IMR-90 (cell line): Measurements from ENCODE around the gene GANC. TPM values are rescaled to one million over a fixed set of nuclear protein-coding genes. Genes with fewer than 3 reads are reported as not detected.
A peak's percentile ranks its signal among the peaks of the same experiment; 100 is the strongest.

Source experiments
- ATAC-seq: fragments of 200-7000 bp; cut with Tn5 transposase; 2 replicates; pipeline ENCODE4 v1.9.1; 2020; ENCODE audit warnings: low read depth, mild to moderate bottlenecking, moderate library complexity
- BruUV-seq: library from RNA; stranded (reverse); fragments of 400-500 nt; replicated peaks from 2 replicates; lab custom pipeline; 2021; lab: Mats Ljungman, UMichigan
- CTCF ChIA-PET: fragments of 300-600 bp; formaldehyde crosslinking; extraction: SDS; loops from one replicate; lab custom pipeline; 2021; ENCODE audit warnings: antibody characterized with exemption; lab: Yijun Ruan, JAX
- POLR2A ChIA-PET: fragments of 300-600 bp; sonication (Branson Sonifier 250); formaldehyde crosslinking; loops from one replicate; lab custom pipeline; 2022; ENCODE audit warnings: antibody characterized with exemption; ENCODE audit not compliant: unreplicated experiment; lab: Charles Lee
- DNase-seq: peaks from one replicate; pipeline ENCODE4 v3.0.0; 2013
- H2AFZ ChIP-seq: replicated peaks from 2 replicates; pipeline ENCODE3; 2013; ENCODE audit warnings: low read length, mild to moderate bottlenecking; ENCODE audit not compliant: poor library complexity
- H2AK5ac ChIP-seq: 2 replicates; pipeline ENCODE4 v1.6.1; 2013; ENCODE audit warnings: low read depth, low read length, inconsistent platforms
- H2AK9ac ChIP-seq: replicated peaks from 2 replicates; pipeline ENCODE3; 2013; ENCODE audit warnings: mild to moderate bottlenecking, low read depth, low read length, moderate library complexity; ENCODE audit not compliant: poor library complexity
- H2BK120ac ChIP-seq: 2 replicates; pipeline ENCODE4 v1.6.1; 2013; ENCODE audit warnings: low read depth, low read length, inconsistent platforms
- H2BK15ac ChIP-seq: 3 replicates; pipeline ENCODE4 v1.6.1; 2013; ENCODE audit warnings: low read depth, low read length, inconsistent platforms
- H2BK20ac ChIP-seq: 2 replicates; pipeline ENCODE4 v1.6.1; 2013; ENCODE audit warnings: low read depth, mild to moderate bottlenecking, inconsistent platforms, low read length, moderate library complexity
- H2BK5ac ChIP-seq: 2 replicates; pipeline ENCODE4 v1.6.1; 2013; ENCODE audit warnings: mild to moderate bottlenecking, low read depth, low read length, inconsistent platforms; ENCODE audit not compliant: poor library complexity, severe bottlenecking
- H3K14ac ChIP-seq: replicated peaks from 2 replicates; pipeline ENCODE4 v1.6.1; 2013; ENCODE audit warnings: low read depth, low read length, inconsistent platforms
- H3K18ac ChIP-seq: 2 replicates; pipeline ENCODE4 v1.6.1; 2013; ENCODE audit warnings: low read depth, low read length, control low read depth
- H3K23ac ChIP-seq: 2 replicates; pipeline ENCODE4 v1.6.1; 2013; ENCODE audit warnings: low read depth, low read length, inconsistent platforms
- H3K27ac ChIP-seq: 2 replicates; pipeline ENCODE4 v1.5.1; 2013; ENCODE audit warnings: mild to moderate bottlenecking, control low read depth, low read length; ENCODE audit not compliant: insufficient read depth
- H3K27me3 ChIP-seq: 2 replicates; pipeline ENCODE4 v1.6.1; 2013; ENCODE audit warnings: low read length; ENCODE audit not compliant: control insufficient read depth, insufficient read depth
- H3K36me3 ChIP-seq: 2 replicates; pipeline ENCODE4 v1.6.1; 2013; ENCODE audit warnings: low read length, mixed read lengths; ENCODE audit not compliant: control insufficient read depth, insufficient read depth
- H3K4ac ChIP-seq: 2 replicates; pipeline ENCODE4 v1.6.1; 2013; ENCODE audit warnings: low read depth, low read length, inconsistent platforms
- H3K4me1 ChIP-seq: 2 replicates; pipeline ENCODE4 v1.6.1; 2013; ENCODE audit warnings: low read length, mixed read lengths; ENCODE audit not compliant: control insufficient read depth, insufficient read depth
- H3K4me2 ChIP-seq: 2 replicates; pipeline ENCODE4 v1.6.1; 2013; ENCODE audit warnings: low read depth, mild to moderate bottlenecking, control low read depth, low read length, moderate library complexity
- H3K4me3 ChIP-seq: 2 replicates; pipeline ENCODE4 v1.5.1; 2013; ENCODE audit warnings: low read depth, mild to moderate bottlenecking, control low read depth, low read length, moderate library complexity; ENCODE audit not compliant: insufficient read depth
- H3K56ac ChIP-seq: 2 replicates; pipeline ENCODE4 v1.6.1; 2013; ENCODE audit warnings: low read length, inconsistent platforms; ENCODE audit not compliant: insufficient read depth; ENCODE audit errors: extremely low read depth
- H3K79me1 ChIP-seq, 2 experiments: 2 replicates each; pipeline ENCODE4 v1.6.1; 2013; ENCODE audit warnings: low read length in 2 of 2, inconsistent platforms in 1 of 2, low read depth in 1 of 2
- H3K9ac ChIP-seq: 2 replicates; pipeline ENCODE4 v1.6.1; 2013; ENCODE audit warnings: low read depth, low read length, control low read depth
- H3K9me1 ChIP-seq: 2 replicates; pipeline ENCODE4 v1.6.1; 2013; ENCODE audit warnings: low read length, inconsistent platforms; ENCODE audit not compliant: insufficient read depth
- H3K9me3 ChIP-seq: 2 replicates; pipeline ENCODE4 v1.6.1; 2013; ENCODE audit warnings: low read length; ENCODE audit not compliant: control insufficient read depth, insufficient read depth
- H4K20me1 ChIP-seq: 2 replicates; pipeline ENCODE4 v1.6.1; 2013; ENCODE audit warnings: low read length, inconsistent platforms; ENCODE audit not compliant: insufficient read depth
- H4K5ac ChIP-seq: 2 replicates; pipeline ENCODE4 v1.6.1; 2013; ENCODE audit warnings: mild to moderate bottlenecking, low read depth, low read length, control low read depth
- H4K8ac ChIP-seq, 2 experiments: 2 replicates each; pipeline ENCODE4 v1.6.1; 2013; ENCODE audit warnings: low read depth in 2 of 2, low read length in 2 of 2, control low read depth in 1 of 2, inconsistent platforms in 1 of 2
- H4K91ac ChIP-seq: 2 replicates; pipeline ENCODE4 v1.6.1; 2013; ENCODE audit warnings: low read depth, low read length, inconsistent platforms; ENCODE audit not compliant: insufficient read depth
- BHLHE40 ChIP-seq: fragments of 150-350 bp; IDR thresholded peaks from 2 replicates; pipeline ENCODE4 v1.6.1; 2016; ENCODE audit warnings: mild to moderate bottlenecking, low read depth, low read length
- CEBPB ChIP-seq: IDR thresholded peaks from 2 replicates; pipeline ENCODE4 v1.6.1; 2012; ENCODE audit warnings: low read depth, low read length, improper control_type of control experiment
- FOS ChIP-seq: fragments of 150-350 bp; IDR thresholded peaks from 2 replicates; pipeline ENCODE4 v1.6.1; 2016; ENCODE audit warnings: low read depth, low read length
- MAZ ChIP-seq: IDR thresholded peaks from 2 replicates; pipeline ENCODE4 v1.6.1; 2012; ENCODE audit warnings: low read depth, mild to moderate bottlenecking, low read length, improper control_type of control experiment, moderate library complexity, borderline replicate concordance
- NFE2L2 ChIP-seq: fragments of 150-350 bp; IDR thresholded peaks from 2 replicates; pipeline ENCODE4 v1.6.1; 2016; ENCODE audit warnings: low read depth, mild to moderate bottlenecking, low read length
- POLR2A ChIP-seq: IDR thresholded peaks from 2 replicates; pipeline ENCODE4 v1.6.1; 2012; ENCODE audit warnings: mild to moderate bottlenecking, low read depth, low read length
- RAD21 ChIP-seq: IDR thresholded peaks from 2 replicates; pipeline ENCODE4 v1.6.1; 2012; ENCODE audit warnings: low read length, improper control_type of control experiment
- RCOR1 ChIP-seq: IDR thresholded peaks from 2 replicates; pipeline ENCODE4 v1.6.1; 2012; ENCODE audit warnings: mild to moderate bottlenecking, low read length, improper control_type of control experiment; ENCODE audit not compliant: insufficient replicate concordance
- RFX5 ChIP-seq: IDR thresholded peaks from 2 replicates; pipeline ENCODE4 v1.8.0; 2012; ENCODE audit warnings: low read depth, mild to moderate bottlenecking, low read length, moderate library complexity
- SMC3 ChIP-seq: fragments of 150-350 bp; IDR thresholded peaks from 2 replicates; pipeline ENCODE4 v1.6.1; 2016; ENCODE audit warnings: low read depth, mild to moderate bottlenecking, antibody characterized with exemption, low read length, moderate library complexity
- whole genome bisulfite sequencing, 2 experiments: methylation state at CpG; one replicate each; pipeline versions ENCODE4 v1.1.5 to v1.1.7; 2013; ENCODE audit warnings: missing lambda C conversion rate in 2 of 2; ENCODE audit not compliant: insufficient read length in 1 of 2; ENCODE audit errors: extremely low coverage in 2 of 2; 5-methylcytosine and 5-hydroxymethylcytosine counted together
- dilution Hi-C: fragments of 300-500 bp; cut with HindIII; formaldehyde crosslinking; loops from one replicate; pipeline ENCODE4 v1.14.3; 2018; ENCODE audit warnings: low sequenced_read_pairs; ENCODE audit not compliant: unreplicated experiment
- in situ Hi-C: fragments of 300-500 bp; cut with MboI; formaldehyde crosslinking; loops from 3 replicates; pipeline ENCODE4 v1.14.3; 2019; ENCODE audit warnings: low sequenced_read_pairs, inconsistent platforms, mixed read lengths
- intact Hi-C: fragments of 100-400 bp; cut with micrococcal nuclease; formaldehyde crosslinking; loops from 2 replicates; pipeline ENCODE4 v1.10.0; 2022
- polyA plus RNA-seq, 3 experiments: library from polyadenylated mRNA; depleted of rRNA; stranded (reverse); fragments of >200 nt; gene quantifications; 2 replicates each; pipeline ENCODE4 v1.2.3, GENCODE V29; 2012; ENCODE audit warnings: low replicate concordance in 1 of 3
- total RNA-seq: library from RNA; depleted of rRNA; stranded (reverse); fragments of >200 nt; gene quantifications from 2 replicates; pipeline ENCODE4 v1.2.3, GENCODE V29; 2012
- TF ChIP-seq, protein P1 (sequence below): conservative IDR thresholded peaks from 2 replicates; pipeline ENCODE4 v1.5.1; 2012; ENCODE audit warnings: mild to moderate bottlenecking, low read depth, low read length, improper control_type of control experiment
- TF ChIP-seq, protein P2 (sequence below): fragments of 150-350 bp; IDR thresholded peaks from 2 replicates; pipeline ENCODE4 v1.6.1; 2016; ENCODE audit warnings: low read depth, mild to moderate bottlenecking, low read length, moderate library complexity, borderline replicate concordance

Gene GANC
- total and polyA plus RNA-seq, 2 of the 4 experiments (the other 2 are of a cell fraction): 7.1 to 19.2 TPM

DNA sequence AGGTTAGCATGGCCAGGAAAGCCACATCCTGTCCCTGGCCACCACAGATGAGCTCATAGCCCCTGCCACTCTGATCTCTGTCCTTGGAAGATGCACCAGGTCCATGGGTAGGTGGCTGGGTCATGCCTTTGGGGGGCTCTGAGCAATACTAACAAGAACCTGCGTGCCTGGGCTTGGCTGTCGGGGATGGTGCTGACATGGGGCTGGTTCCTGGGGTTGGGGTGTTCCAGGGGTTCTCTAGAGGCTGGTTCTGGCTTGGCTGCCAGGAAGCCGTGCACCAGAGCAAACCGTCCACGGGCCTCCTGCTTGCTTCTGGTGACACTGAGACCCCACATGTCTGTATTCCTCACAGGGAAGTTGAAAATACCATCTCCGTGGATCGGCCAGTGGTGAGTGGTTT, 130.4 kb downstream of the GANC start:
- Histone ChIP-seq H3K4me1 (no peaks in the 10 kb centered on the region), H3K4me3 (no peak overlapping the region), H4K91ac (no peak overlapping the region), H2AK5ac (no peak overlapping the region), H2AK9ac (peak overlapping the region; percentile 53), H3K27ac (no peak overlapping the region), H3K14ac (no peak overlapping the region), H3K4ac (no peak overlapping the region), H3K9ac (no peak overlapping the region), H3K79me1 (no peaks in the 10 kb centered on the region), H3K9me3 (no peaks in the 10 kb centered on the region), H3K4me2 (no peak overlapping the region), H3K18ac (no peak overlapping the region), H2BK20ac (no peak overlapping the region), H3K9me1 (peaks cover 7% of the 10 kb centered on the region; the same call in 1 of the 2 replicates), H3K23ac (no peak overlapping the region), H2BK120ac (no peak overlapping the region), H3K56ac (no peak overlapping the region), H2AFZ (no peak overlapping the region), H3K36me3 (no peaks in the 10 kb centered on the region), H4K8ac (no peak overlapping the region), H3K27me3 (no peaks in the 10 kb centered on the region), H4K5ac (no peak overlapping the region), H2BK5ac (no peak overlapping the region), H4K20me1 (no peaks in the 10 kb centered on the region), H2BK15ac (no peak overlapping the region)
- BruUV-seq: no TSS peak
- DNase-seq: no peak
- TF ChIP-seq SMC3 (no peak), RFX5 (no peak), CEBPB (no peak), RAD21 (no peak), MAZ (no peak), FOS (no peak), BHLHE40 (no peak), RCOR1 (no peak), POLR2A (no peak), NFE2L2 (no peak)
- TF ChIP-seq, protein P1, sequence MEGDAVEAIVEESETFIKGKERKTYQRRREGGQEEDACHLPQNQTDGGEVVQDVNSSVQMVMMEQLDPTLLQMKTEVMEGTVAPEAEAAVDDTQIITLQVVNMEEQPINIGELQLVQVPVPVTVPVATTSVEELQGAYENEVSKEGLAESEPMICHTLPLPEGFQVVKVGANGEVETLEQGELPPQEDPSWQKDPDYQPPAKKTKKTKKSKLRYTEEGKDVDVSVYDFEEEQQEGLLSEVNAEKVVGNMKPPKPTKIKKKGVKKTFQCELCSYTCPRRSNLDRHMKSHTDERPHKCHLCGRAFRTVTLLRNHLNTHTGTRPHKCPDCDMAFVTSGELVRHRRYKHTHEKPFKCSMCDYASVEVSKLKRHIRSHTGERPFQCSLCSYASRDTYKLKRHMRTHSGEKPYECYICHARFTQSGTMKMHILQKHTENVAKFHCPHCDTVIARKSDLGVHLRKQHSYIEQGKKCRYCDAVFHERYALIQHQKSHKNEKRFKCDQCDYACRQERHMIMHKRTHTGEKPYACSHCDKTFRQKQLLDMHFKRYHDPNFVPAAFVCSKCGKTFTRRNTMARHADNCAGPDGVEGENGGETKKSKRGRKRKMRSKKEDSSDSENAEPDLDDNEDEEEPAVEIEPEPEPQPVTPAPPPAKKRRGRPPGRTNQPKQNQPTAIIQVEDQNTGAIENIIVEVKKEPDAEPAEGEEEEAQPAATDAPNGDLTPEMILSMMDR: no peak
- TF ChIP-seq, protein P2, sequence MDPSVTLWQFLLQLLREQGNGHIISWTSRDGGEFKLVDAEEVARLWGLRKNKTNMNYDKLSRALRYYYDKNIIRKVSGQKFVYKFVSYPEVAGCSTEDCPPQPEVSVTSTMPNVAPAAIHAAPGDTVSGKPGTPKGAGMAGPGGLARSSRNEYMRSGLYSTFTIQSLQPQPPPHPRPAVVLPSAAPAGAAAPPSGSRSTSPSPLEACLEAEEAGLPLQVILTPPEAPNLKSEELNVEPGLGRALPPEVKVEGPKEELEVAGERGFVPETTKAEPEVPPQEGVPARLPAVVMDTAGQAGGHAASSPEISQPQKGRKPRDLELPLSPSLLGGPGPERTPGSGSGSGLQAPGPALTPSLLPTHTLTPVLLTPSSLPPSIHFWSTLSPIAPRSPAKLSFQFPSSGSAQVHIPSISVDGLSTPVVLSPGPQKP: no peak
- dilution Hi-C loops: no loop called here
- intact Hi-C loops: no loop called here
- ATAC-seq: no peak
- POLR2A ChIA-PET: no interaction called here
- CTCF ChIA-PET: no interaction called here
- in situ Hi-C loops: no loop called here
- no CpG with 5 or more reads among the region's 7 CpGs for WGBS, 2 experiments
